K562 (cell line): ENCODE data around the gene ZMIZ1. TPM values are rescaled to one million over a fixed set of nuclear protein-coding genes. Genes with fewer than 3 reads are reported as not detected.

Experiments used
- ATAC-seq: fragments of 200-7000 bp; cut with Tn5 transposase; 3 replicates; pipeline ENCODE4 v1.9.1; 2020; ENCODE audit warnings: moderate library complexity
- BruUV-seq: library from RNA; stranded (reverse); fragments of 400-500 nt; replicated peaks from 2 replicates; lab custom pipeline; 2021; lab: Mats Ljungman, UMichigan
- CTCF ChIA-PET: fragments of 300-600 bp; formaldehyde crosslinking; extraction: SDS; loops from one replicate; lab custom pipeline; 2021; ENCODE audit warnings: low intra/inter-chr PET ratio; lab: Yijun Ruan, JAX
- POLR2A ChIA-PET: fragments of 300-600, 350-650 bp; sonication (Branson Sonifier 250); formaldehyde crosslinking; extraction: SDS; loops from one replicate; lab custom pipeline; 2021; ENCODE audit warnings: antibody characterized with exemption, inconsistent platforms; lab: Yijun Ruan, JAX
- DNase-seq, 4 experiments: peaks; one replicate each; pipeline versions ENCODE4 v3.0.0 to v3.0.0-alpha.2; 2011 to 2018; ENCODE audit warnings: low spot score in 3 of 4, mixed read lengths in 3 of 4; ENCODE audit errors: extremely low read depth in 1 of 4
- FAIRE-seq: peaks from 2 replicates; lab custom pipeline; 2011; peaks lifted over from hg19 to GRCh38; lab: Jason Lieb, UNC
- H2AFZ ChIP-seq: 2 replicates; pipeline ENCODE4 v1.6.0; 2011; ENCODE audit warnings: low read depth, low read length, control low read depth, inconsistent platforms
- H3K27ac ChIP-seq: fragments of 200-600 bp; 3 replicates; pipeline ENCODE4 v1.8.0; 2011; ENCODE audit warnings: low read depth, mild to moderate bottlenecking, control low read depth, inconsistent platforms, low read length, moderate library complexity, mixed read lengths; ENCODE audit errors: extremely low read depth
- H3K27me3 ChIP-seq, 2 experiments: fragments of 300-600 bp in 1 of 2; 2 replicates in 1 of 2; 3 replicates in 1 of 2; pipeline versions ENCODE4 v1.6.0 to v1.8.0; 2011; ENCODE audit warnings: inconsistent platforms in 2 of 2, low read length in 2 of 2, mild to moderate bottlenecking in 1 of 2, mixed read lengths in 1 of 2, moderate library complexity in 1 of 2; ENCODE audit not compliant: control insufficient read depth in 2 of 2, insufficient read depth in 2 of 2
- H3K36me3 ChIP-seq: fragments of 300-600 bp; 3 replicates; pipeline ENCODE4 v1.8.0; 2011; ENCODE audit warnings: mild to moderate bottlenecking, low read length, inconsistent platforms; ENCODE audit not compliant: control insufficient read depth, insufficient read depth
- H3K4me1 ChIP-seq, 2 experiments: fragments of 200-600 bp in 1 of 2; replicated peaks in 1 of 2; 2 replicates in 1 of 2; 3 replicates in 1 of 2; pipeline versions ENCODE4 v1.5.1 to v1.8.0; 2011; ENCODE audit warnings: inconsistent platforms in 2 of 2, low read length in 2 of 2, mild to moderate bottlenecking in 1 of 2, mixed read lengths in 1 of 2, moderate library complexity in 1 of 2; ENCODE audit not compliant: control insufficient read depth in 2 of 2, insufficient read depth in 2 of 2
- H3K4me2 ChIP-seq: 2 replicates; pipeline ENCODE4 v1.6.1; 2011; ENCODE audit warnings: low read length, control low read depth, inconsistent platforms, mixed read lengths; ENCODE audit not compliant: insufficient read depth
- H3K4me3 ChIP-seq: fragments of 200-600 bp; sonication (generic), shearing (Covaris generic); 2 replicates; pipeline ENCODE4 v1.5.1; 2016; ENCODE audit warnings: control low read depth, inconsistent platforms
- H3K79me2 ChIP-seq: fragments of 200-600 bp; 3 replicates; pipeline ENCODE4 v1.8.0; 2011; ENCODE audit warnings: low read length, inconsistent platforms; ENCODE audit not compliant: control insufficient read depth, insufficient read depth
- H3K9ac ChIP-seq, 2 experiments: 2 replicates each; pipeline versions ENCODE4 v1.6.0 to v1.6.1; 2011; ENCODE audit warnings: low read depth in 2 of 2, low read length in 2 of 2, control low read depth in 1 of 2, inconsistent platforms in 1 of 2, mild to moderate bottlenecking in 1 of 2, mixed read lengths in 1 of 2; ENCODE audit not compliant: insufficient read depth in 1 of 2
- H3K9me1 ChIP-seq: one replicate; pipeline ENCODE4 v1.6.0; 2011; ENCODE audit warnings: inconsistent platforms, mild to moderate bottlenecking, low read length, moderate library complexity; ENCODE audit not compliant: control insufficient read depth, insufficient read depth
- H3K9me3 ChIP-seq: replicated peaks from 2 replicates; pipeline ENCODE4 v1.5.1; 2011; ENCODE audit warnings: low read depth, low read length, inconsistent platforms; ENCODE audit not compliant: control insufficient read depth, insufficient read depth
- H4K20me1 ChIP-seq: replicated peaks from 2 replicates; pipeline ENCODE4 v1.6.1; 2011; ENCODE audit warnings: low read length, inconsistent platforms, mixed read lengths; ENCODE audit not compliant: control insufficient read depth, insufficient read depth
- CEBPB ChIP-seq: fragments of 450-650 bp; IDR thresholded peaks from 2 replicates; pipeline ENCODE4 v1.6.1; 2016; ENCODE audit warnings: missing genetic modification characterization, missing compliant biosample characterization
- E2F3 ChIP-seq: fragments of 250-450 bp; sonication (Bioruptor Pico); IDR thresholded peaks from 2 replicates; pipeline ENCODE4 v1.4.0; 2020; ENCODE audit warnings: mild to moderate bottlenecking
- ELF2 ChIP-seq: fragments of 250-450 bp; sonication (Bioruptor Pico); IDR thresholded peaks from 2 replicates; pipeline ENCODE4 v1.5.0; 2021; ENCODE audit warnings: mild to moderate bottlenecking
- FOS ChIP-seq: IDR thresholded peaks from 3 replicates; pipeline ENCODE4 v1.6.1; 2011; ENCODE audit not compliant: insufficient read length; ENCODE audit errors: extremely low read depth
- FOXJ2 ChIP-seq: fragments of 200-800 bp; sonication (Bioruptor generic); IDR thresholded peaks from 2 replicates; pipeline ENCODE4 v1.6.1; 2016; ENCODE audit warnings: missing genetic modification characterization, missing compliant biosample characterization
- JUNB ChIP-seq: fragments of 450-650 bp; formaldehyde crosslinking; conservative IDR thresholded peaks from 2 replicates; pipeline ENCODE4 v1.4.0; 2020; ENCODE audit warnings: mild to moderate bottlenecking
- PREB ChIP-seq: sonication (generic); formaldehyde crosslinking; IDR thresholded peaks from 2 replicates; pipeline ENCODE4 v1.8.1; 2023; ENCODE audit warnings: mild to moderate bottlenecking, missing genetic modification reagents
- TAF7 ChIP-seq: fragments of 450-650 bp; IDR thresholded peaks from 2 replicates; pipeline ENCODE4 v1.6.1; 2016; ENCODE audit warnings: missing genetic modification characterization, missing compliant biosample characterization
- TCF3 ChIP-seq: sonication (generic); formaldehyde crosslinking; IDR thresholded peaks from 2 replicates; pipeline ENCODE4 v1.4.0; 2020; ENCODE audit warnings: mild to moderate bottlenecking, missing genetic modification reagents
- ZBTB43 ChIP-seq: sonication (generic); formaldehyde crosslinking; IDR thresholded peaks from 2 replicates; pipeline ENCODE4 v1.8.0; 2023; ENCODE audit warnings: mild to moderate bottlenecking, missing genetic modification reagents
- ZFP30 ChIP-seq: fragments of 250-450 bp; sonication (Bioruptor Pico); IDR thresholded peaks from 2 replicates; pipeline ENCODE4 v1.8.0; 2022; ENCODE audit warnings: moderate library complexity, mild to moderate bottlenecking, inconsistent platforms, borderline replicate concordance
- ZNF23 ChIP-seq: fragments of 250-450 bp; sonication (Bioruptor Pico); IDR thresholded peaks from 2 replicates; pipeline ENCODE4 v1.4.0; 2020; ENCODE audit warnings: mild to moderate bottlenecking
- ZNF717 ChIP-seq: fragments of 250-450 bp; sonication (Bioruptor Pico); IDR thresholded peaks from 2 replicates; pipeline ENCODE4 v1.5.0; 2021
- WGBS: fragments of 100-300 bp; shearing (Covaris generic); methylation state at CpG from one replicate; pipeline ENCODE4 v1.1.6; 2016; ENCODE audit warnings: low coverage, mixed read lengths; ENCODE audit not compliant: insufficient coverage; ENCODE audit errors: missing lambda C conversion rate; 5-methylcytosine and 5-hydroxymethylcytosine counted together
- in situ Hi-C: fragments of 300-500 bp; cut with MboI; formaldehyde crosslinking; loops from 4 replicates; pipeline ENCODE4 v1.15.0; 2018; ENCODE audit warnings: inconsistent platforms, mixed read lengths
- intact Hi-C: fragments of 100-400 bp; cut with micrococcal nuclease; formaldehyde crosslinking; loops from 2 replicates; pipeline ENCODE4 v1.14.2; 2022
- polyA plus RNA-seq, 8 experiments: library from polyadenylated mRNA; depleted of rRNA in 4 of 8; stranded (reverse) in 5 of 8; unstranded in 3 of 8; fragments of >200 nt; fragmentation: Nextera tagmentation in 2 of 8; fragmentation: Illumina TruSeq in 1 of 8; extraction: Ambion mirVana in 2 of 8; extraction: Trizol in 1 of 8; gene quantifications; 2 replicates each; pipeline versions ENCODE4 v1.2.1 to v1.2.3, GENCODE V29; 2011 to 2014; ENCODE audit warnings: inconsistent platforms in 1 of 8, missing spikeins in 1 of 8
- total RNA-seq, 7 experiments: library from RNA; depleted of rRNA in 6 of 7; stranded (reverse); fragments of >200 nt in 6 of 7; fragmentation: Illumina TruSeq in 2 of 7; extraction: Trizol in 2 of 7; gene quantifications; 2 replicates each; pipeline versions ENCODE4 v1.2.1 to v1.2.3, GENCODE V29; 2011 to 2021; ENCODE audit warnings: low replicate concordance in 1 of 7

The ZMIZ1 gene
- total and polyA plus RNA-seq, 9 of the 15 experiments (the other 6 are each of a cell fraction or from before 2014, with no cell fraction given), result 1.0 to 37.3 (median 4.3) TPM

GRCh38 chr10:79113827-79114226, 45.1 kb downstream of the ZMIZ1 start:
- peak; percentile 10; the same call in 2 of the 3 replicates for ATAC-seq
- ChIA-PET CTCF (no interaction called here), POLR2A (interaction anchor here (0.6 to 1.2 kb wide), 6 partner anchors 8 to 1480 kb away, joined by 3 to 5 read pairs (median 4); no protein-coding TSS in a partner anchor)
- Histone ChIP-seq H3K27me3 (no peaks in the 10 kb centered on the region), H3K9ac (peak overlapping the region in 1 of 2 experiments; percentile 84; a peak in 2 of 4 replicates), H3K36me3 (peaks cover 12% of the 10 kb centered on the region; the same call in 1 of the 3 replicates), H3K4me3 (no peak overlapping the region), H3K27ac (no peak overlapping the region), H4K20me1 (peaks cover 15% of the 10 kb centered on the region; the same call in 1 of the 2 replicates), H3K79me2 (peaks cover 34% of the 10 kb centered on the region), H3K4me1 (peaks cover 38 to 46% of the 10 kb centered on the region in 2 experiments), H3K9me3 (no peaks in the 10 kb centered on the region), H3K4me2 (no peak overlapping the region), H2AFZ (no peak overlapping the region), H3K9me1 (no peaks in the 10 kb centered on the region)
- intact Hi-C loops (no loop called here), in situ Hi-C loops (no loop called here)
- no peak for FAIRE-seq
- BruUV-seq, result no TSS peak
- 54% methylated on average over 9 of the region's 9 CpGs for WGBS
- TF ChIP-seq CEBPB (tag) (no peak), JUNB (CRISPR knock-in tag) (no peak), TCF3 (CRISPR knock-in tag) (no peak), ZBTB43 (CRISPR knock-in tag) (no peak), FOS (no peak), TAF7 (tag) (no peak), PREB (CRISPR knock-in tag) (no peak), ELF2 (CRISPR knock-in tag) (no peak), ZNF717 (CRISPR knock-in tag) (no peak), ZFP30 (no peak), E2F3 (CRISPR knock-in tag) (no peak), FOXJ2 (tag) (no peak), ZNF23 (CRISPR knock-in tag) (no peak)
- peak in 1 of 4 experiments; percentile 27 for DNase-seq
